Measurements from ENCODE around the gene CNPPD1.
"Not testable (repeated sequence)": the region's sequence is repeated elsewhere in the genome, so short reads cannot be mapped to it uniquely, and the experiment has no call there.

DNA sequence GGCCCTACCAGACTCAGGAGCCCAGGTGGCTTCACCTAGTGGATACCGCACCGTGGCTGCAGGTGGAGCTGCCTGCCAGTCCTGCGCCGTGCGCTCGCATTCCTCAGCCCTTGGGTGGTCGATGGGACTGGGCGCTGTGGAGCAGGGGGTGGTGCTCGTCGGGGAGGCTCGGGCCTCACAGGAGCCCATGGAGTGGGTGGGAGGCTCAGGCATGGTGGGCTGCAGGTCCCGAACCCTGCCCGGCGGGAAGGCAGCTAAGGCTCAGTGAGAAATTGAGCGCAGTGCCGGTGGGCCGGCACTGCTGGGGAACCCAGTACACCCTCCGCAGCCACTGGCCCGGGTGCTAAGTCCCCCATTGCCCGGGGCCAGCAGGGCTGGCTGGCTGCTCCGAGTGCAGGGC is 24.6 kb upstream of the CNPPD1 start:
- not testable (repeated sequence) for TF ChIP-seq POLR2A (IDR thresholded peaks at IDR 0.05; ENCODE audit: low read length); GATA1 (IDR thresholded peaks at IDR 0.05; ENCODE audit: low read depth, low read length)
